Tibial nerve (tissue), 4 donors: Measurements from ENCODE around the gene RASAL1. TPM values are rescaled to one million over a fixed set of nuclear protein-coding genes. Genes with fewer than 3 reads are reported as not detected.

Source experiments
- DNase-seq, 2 donors: peaks; one replicate each; pipeline ENCODE4 v3.0.0-alpha.2; 2019; ENCODE audit warnings: low spot score in 2 of 2
- H3K27ac ChIP-seq, 4 donors: fragments of 200-600 bp; sonication (generic) in 3 of 4; one replicate each; pipeline ENCODE4 v1.5.1; 2017 to 2019; ENCODE audit warnings: mild to moderate bottlenecking in 1 of 4
- H3K27me3 ChIP-seq, 2 donors: fragments of 200-600 bp; sonication (generic) in 1 of 2; one replicate each; pipeline versions ENCODE4 v1.5.1 to v1.6.0; 2017 to 2019
- H3K36me3 ChIP-seq, 3 donors: fragments of 200-600 bp; sonication (generic); one replicate each; pipeline ENCODE4 v1.5.1; 2018 to 2019
- H3K4me1 ChIP-seq, 4 donors: fragments of 200-600 bp; sonication (generic) in 3 of 4; one replicate each; pipeline ENCODE4 v1.5.1; 2017 to 2019
- H3K4me3 ChIP-seq, 4 donors: fragments of 200-600 bp; sonication (generic) in 3 of 4; one replicate each; pipeline ENCODE4 v1.5.1; 2017 to 2019; ENCODE audit warnings: mild to moderate bottlenecking in 1 of 4, moderate library complexity in 1 of 4
- H3K9me3 ChIP-seq, 4 donors: fragments of 200-600 bp; sonication (generic) in 3 of 4; one replicate each; pipeline ENCODE4 v1.5.1; 2017 to 2019
- EP300 ChIP-seq, 2 donors: sonication (generic); formaldehyde crosslinking; IDR thresholded peaks; one replicate each; pipeline ENCODE4 v1.6.1; 2017; ENCODE audit warnings: antibody characterized with exemption in 2 of 2, mild to moderate bottlenecking in 1 of 2
- POLR2A ChIP-seq, 2 donors: fragments of 450-650 bp; IDR thresholded peaks; one replicate each; pipeline ENCODE4 v1.6.1; 2017; ENCODE audit warnings: antibody characterized with exemption in 2 of 2, mild to moderate bottlenecking in 2 of 2, moderate library complexity in 2 of 2
- WGBS, 2 donors: methylation state at CpG; one replicate each; pipeline ENCODE4 v1.1.5; 2018; 5-methylcytosine and 5-hydroxymethylcytosine counted together
- total RNA-seq, 4 donors: library from RNA; depleted of rRNA; stranded (reverse); fragments of >200 nt; gene quantifications; one replicate each; pipeline ENCODE4 v1.1.0, GENCODE V29; 2016
- TF ChIP-seq, protein P1 (sequence below), 5 experiments: fragments of 200-600 bp in 3 of 5; fragments of 450-650 bp in 2 of 5; sonication (generic) in 3 of 5; IDR thresholded peaks; one replicate each; pipeline ENCODE4 v1.5.1; 2016 to 2019; ENCODE audit warnings: antibody characterized with exemption in 5 of 5, mild to moderate bottlenecking in 3 of 5, moderate library complexity in 2 of 5

The RASAL1 gene
- total RNA-seq, 4 donors from 2014 or later: 0.87 to 5.2 (median 3.3) TPM

DNA sequence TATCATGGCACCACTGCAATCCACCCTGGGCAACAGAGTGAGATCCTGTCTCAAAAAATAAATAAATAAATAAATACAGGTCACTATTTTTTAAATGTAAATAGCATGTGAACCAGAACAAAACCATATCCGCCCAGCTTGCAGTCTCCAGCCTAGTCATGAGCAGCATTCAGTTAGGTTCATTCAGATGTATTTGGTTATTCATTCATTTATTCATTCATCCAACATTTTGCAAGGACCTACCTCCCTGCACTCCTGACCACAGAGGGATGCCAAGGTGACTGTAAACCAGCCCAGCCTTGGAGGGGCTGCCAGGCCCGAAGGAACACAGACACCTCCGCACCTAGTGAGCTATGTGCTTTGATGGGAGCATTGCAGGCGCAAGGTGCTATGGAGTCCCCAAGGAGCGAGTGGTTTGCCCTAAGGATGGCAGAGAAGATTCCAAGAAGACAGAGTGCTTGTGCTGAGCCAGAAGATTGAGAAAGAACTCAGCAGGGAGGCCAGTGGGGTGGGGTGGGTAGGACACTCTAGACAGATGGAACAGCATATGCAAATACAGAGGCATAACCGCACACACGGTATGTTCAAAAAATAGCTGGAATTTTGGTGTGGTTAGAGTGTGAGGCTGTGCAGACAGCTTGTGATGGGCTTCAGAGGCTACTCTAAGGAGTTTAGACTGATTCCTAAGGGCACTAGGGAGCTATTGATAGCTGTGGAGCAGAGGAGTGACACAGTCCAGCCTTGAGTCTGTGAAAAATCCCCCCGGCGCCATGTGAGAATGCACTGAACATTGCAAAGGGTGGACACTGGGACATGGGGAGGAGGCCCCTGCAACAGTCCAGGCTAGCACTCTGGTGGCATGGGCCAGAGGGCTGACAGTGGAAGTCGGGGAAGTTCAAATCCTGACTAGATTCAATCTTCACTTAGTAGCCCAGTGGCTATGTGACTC is 67.3 kb downstream of the RASAL1 start:
- Histone ChIP-seq H3K4me3 (no peak overlapping the region), H3K4me1 (peaks cover 0 to 33% (median 13%) of the 10 kb centered on the region in 4 donors), H3K27me3 (peaks cover 0 to 20% of the 10 kb centered on the region in 2 donors), H3K9me3 (no peaks in the 10 kb centered on the region), H3K36me3 (no peaks in the 10 kb centered on the region), H3K27ac (no peak overlapping the region)
- no peak for DNase-seq
- TF ChIP-seq EP300 (IDR thresholded peaks at IDR 0.05): no peak
- TF ChIP-seq POLR2A (IDR thresholded peaks at IDR 0.05): no peak
- TF ChIP-seq, protein P1, sequence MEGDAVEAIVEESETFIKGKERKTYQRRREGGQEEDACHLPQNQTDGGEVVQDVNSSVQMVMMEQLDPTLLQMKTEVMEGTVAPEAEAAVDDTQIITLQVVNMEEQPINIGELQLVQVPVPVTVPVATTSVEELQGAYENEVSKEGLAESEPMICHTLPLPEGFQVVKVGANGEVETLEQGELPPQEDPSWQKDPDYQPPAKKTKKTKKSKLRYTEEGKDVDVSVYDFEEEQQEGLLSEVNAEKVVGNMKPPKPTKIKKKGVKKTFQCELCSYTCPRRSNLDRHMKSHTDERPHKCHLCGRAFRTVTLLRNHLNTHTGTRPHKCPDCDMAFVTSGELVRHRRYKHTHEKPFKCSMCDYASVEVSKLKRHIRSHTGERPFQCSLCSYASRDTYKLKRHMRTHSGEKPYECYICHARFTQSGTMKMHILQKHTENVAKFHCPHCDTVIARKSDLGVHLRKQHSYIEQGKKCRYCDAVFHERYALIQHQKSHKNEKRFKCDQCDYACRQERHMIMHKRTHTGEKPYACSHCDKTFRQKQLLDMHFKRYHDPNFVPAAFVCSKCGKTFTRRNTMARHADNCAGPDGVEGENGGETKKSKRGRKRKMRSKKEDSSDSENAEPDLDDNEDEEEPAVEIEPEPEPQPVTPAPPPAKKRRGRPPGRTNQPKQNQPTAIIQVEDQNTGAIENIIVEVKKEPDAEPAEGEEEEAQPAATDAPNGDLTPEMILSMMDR (IDR thresholded peaks at IDR 0.05): no peak
- WGBS, 2 donors: 85 to 86% methylated on average over 10 of the region's 10 CpGs

DNA sequence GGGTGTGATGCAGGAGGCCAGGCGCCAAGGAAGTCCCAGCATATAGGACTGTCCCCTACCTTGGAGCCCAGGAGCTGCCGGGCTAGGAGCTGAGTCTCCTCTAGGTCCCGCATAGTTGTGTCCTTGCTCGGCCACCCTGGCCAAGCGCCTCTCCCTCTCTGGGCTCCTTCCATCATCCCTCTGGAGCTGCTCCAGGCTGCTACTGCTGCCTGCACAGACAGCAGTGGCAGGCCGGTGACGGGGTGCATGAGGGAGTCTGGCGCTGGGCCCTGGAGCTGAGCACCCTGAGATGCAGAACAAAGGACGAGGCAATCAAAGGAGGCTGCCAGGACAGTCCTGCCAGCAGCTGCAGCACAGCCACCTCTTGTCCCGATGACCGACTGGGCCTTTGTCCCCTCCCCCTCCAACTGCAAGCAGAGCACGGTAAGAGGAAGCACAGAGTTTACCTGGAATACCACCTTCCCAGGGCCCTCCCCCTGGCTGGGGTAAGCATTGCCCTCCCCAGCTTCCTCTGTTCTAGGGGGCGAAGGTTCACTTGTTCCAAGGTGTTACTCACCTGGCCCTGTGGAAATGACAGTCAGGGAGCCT is 68.7 kb downstream of the RASAL1 start:
- H3K27ac ChIP-seq: no peak overlapping the region
- H3K4me1 ChIP-seq: peaks cover 0 to 29% (median 11%) of the 10 kb centered on the region in 4 donors
- no peaks in the 10 kb centered on the region for H3K9me3 ChIP-seq
- H3K27me3 ChIP-seq: peaks cover 0 to 20% of the 10 kb centered on the region in 2 donors
- no peak overlapping the region for H3K4me3 ChIP-seq
- H3K36me3 ChIP-seq: no peaks in the 10 kb centered on the region
- TF ChIP-seq EP300 (IDR thresholded peaks at IDR 0.05) (no peak), POLR2A (IDR thresholded peaks at IDR 0.05) (no peak)
- TF ChIP-seq, protein P1 (IDR thresholded peaks at IDR 0.05): no peak
- 62 to 66% methylated on average over 13 of the region's 13 CpGs for WGBS, 2 donors
- no peak for DNase-seq

DNA sequence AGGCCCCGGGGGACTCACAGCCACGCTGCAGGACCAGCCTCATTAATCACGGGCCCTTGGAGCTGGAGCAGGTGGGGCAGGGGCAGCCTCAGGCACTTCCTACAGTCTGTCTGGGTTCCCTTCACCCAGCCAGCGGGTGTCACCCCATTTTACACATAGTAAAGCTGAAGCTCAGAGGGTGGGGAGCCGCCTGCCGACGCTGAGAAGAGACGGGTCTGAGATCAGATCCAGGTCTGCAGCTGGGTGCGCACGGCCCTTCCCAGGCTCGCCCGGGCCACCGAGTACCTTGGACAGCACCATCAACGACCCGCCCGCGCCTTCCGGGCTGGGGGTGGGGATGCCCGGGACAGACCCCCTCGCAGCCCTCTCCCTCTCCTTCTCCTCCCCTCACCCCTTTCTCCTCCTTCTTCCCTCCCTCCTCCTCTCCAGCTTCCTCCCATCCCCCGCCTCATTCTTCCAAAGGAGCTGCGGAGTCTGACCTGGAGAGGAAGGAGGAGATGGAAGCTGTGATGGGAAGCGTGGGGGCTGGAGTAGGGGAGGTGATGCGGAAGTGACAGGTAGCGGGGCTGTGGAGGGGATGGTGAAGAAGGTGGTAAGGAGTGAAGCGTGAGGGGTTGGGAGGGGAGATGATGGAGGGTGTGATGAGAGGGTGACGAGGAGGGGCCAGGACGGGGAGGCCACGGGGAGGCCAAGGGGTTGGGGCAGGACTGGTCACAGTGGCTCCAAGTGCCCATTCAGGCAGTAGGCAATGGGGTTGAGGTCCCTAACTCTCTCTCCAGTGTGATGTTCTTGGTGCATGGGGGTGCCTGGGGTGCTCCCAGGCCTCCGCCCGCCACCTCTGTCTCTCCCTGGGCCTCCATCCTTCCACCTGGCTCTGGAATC is 70.2 kb downstream of the RASAL1 start:
- peaks cover 0 to 20% of the 10 kb centered on the region in 2 donors for H3K27me3 ChIP-seq

DNA sequence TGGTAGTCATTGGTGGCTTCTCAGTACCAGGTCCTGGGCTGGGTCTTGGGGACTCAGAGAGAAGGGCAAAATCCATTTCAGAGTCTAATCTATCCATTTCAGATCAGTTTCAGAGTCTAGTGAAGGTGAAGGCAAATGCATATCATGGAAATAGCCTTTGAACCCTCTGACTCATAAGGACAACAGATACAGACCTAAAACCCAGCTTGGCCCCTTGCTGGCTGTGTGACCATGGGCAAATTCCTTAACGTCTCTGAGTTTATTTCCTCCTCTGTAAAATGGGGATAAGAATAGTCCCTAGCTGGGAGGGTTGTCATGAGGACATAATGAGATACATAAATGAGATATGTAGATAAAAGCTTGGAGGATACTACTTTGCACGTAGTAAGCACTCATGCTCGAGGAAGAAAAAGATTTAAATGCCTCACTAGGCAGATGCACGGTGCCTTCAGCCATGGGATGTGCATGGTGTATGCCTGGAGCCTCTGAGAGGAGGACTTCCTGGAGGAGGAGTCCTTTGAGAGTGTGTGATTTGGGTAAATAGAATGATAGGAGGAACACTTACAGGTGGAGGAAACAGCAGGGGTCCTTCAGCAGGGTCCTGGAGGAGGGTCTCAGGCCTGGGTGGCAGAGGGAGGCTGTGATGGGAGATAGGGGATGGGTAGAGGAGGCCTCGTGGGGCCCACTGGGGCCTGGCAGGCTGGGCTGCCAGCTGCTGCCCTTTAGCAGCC is 71.0 kb downstream of the RASAL1 start:
- Histone ChIP-seq H3K4me1 (peaks cover 0 to 6% (median 3%) of the 10 kb centered on the region in 4 donors), H3K9me3 (no peaks in the 10 kb centered on the region), H3K36me3 (no peaks in the 10 kb centered on the region), H3K27me3 (peaks cover 0 to 20% of the 10 kb centered on the region in 2 donors), H3K4me3 (no peak overlapping the region), H3K27ac (no peak overlapping the region)
- 63 to 64% methylated on average over 5 of the region's 5 CpGs for WGBS, 2 donors
- DNase-seq: no peak
- TF ChIP-seq, protein P1 (IDR thresholded peaks at IDR 0.05): no peak
- TF ChIP-seq EP300 (IDR thresholded peaks at IDR 0.05) (no peak), POLR2A (IDR thresholded peaks at IDR 0.05) (no peak)

More for the DNA sequence above, 70.2 kb downstream of the RASAL1 start:
- DNase-seq: no peak
- Histone ChIP-seq H3K9me3 (no peaks in the 10 kb centered on the region), H3K36me3 (no peaks in the 10 kb centered on the region), H3K27ac (no peak overlapping the region), H3K4me1 (peaks cover 0 to 13% (median 5%) of the 10 kb centered on the region in 4 donors), H3K4me3 (no peak overlapping the region)
- no peak for TF ChIP-seq POLR2A (IDR thresholded peaks at IDR 0.05)
- WGBS, 2 donors: 27 to 28% methylated on average over 18 to 30 of the region's 31 CpGs
